ENCODE data around the gene NRXN3.
A peak's percentile ranks its signal among the peaks of the same experiment; 100 is the strongest.

Gene NRXN3

GRCh38 chr14:78902010-78902623 is 731.9 kb downstream of the NRXN3 start:
- Histone ChIP-seq H3K36me3 (ENCODE audit: insufficient read depth, low read length) (no peaks in the 10 kb centered on the region), H3K9me3 (replicated peaks; ENCODE audit: low read length) (no peaks in the 10 kb centered on the region), H3K9ac (ENCODE audit: low read depth, low read length) (no peak overlapping the region), H3K4me1 (ENCODE audit: control insufficient read depth, insufficient read depth, low read length) (no peaks in the 10 kb centered on the region), H3K4me3 (ENCODE audit: low read length) (no peak overlapping the region), H3K27me3 (ENCODE audit: control insufficient read depth, insufficient read depth, low read length) (peaks cover 20% of the 10 kb centered on the region), H3K4me2 (ENCODE audit: low read length) (no peak overlapping the region)

GRCh38 chr14:78904094-78904493 is 733.9 kb downstream of the NRXN3 start:
- Histone ChIP-seq H3K27me3 (ENCODE audit: control insufficient read depth, insufficient read depth, low read length) (peaks cover 16% of the 10 kb centered on the region), H3K4me2 (ENCODE audit: low read length) (no peak overlapping the region), H3K4me3 (ENCODE audit: low read length) (no peak overlapping the region), H3K4me1 (ENCODE audit: control insufficient read depth, insufficient read depth, low read length) (no peaks in the 10 kb centered on the region), H3K9me3 (replicated peaks; ENCODE audit: low read length) (no peaks in the 10 kb centered on the region), H3K9ac (ENCODE audit: low read depth, low read length) (no peak overlapping the region), H3K36me3 (ENCODE audit: insufficient read depth, low read length) (no peaks in the 10 kb centered on the region)

GRCh38 chr14:78917462-78917861 is 747.3 kb downstream of the NRXN3 start:
- peaks cover 4% of the 10 kb centered on the region for H3K27me3 ChIP-seq (ENCODE audit: control insufficient read depth, insufficient read depth, low read length)
- H3K4me3 ChIP-seq (ENCODE audit: low read length): no peak overlapping the region
- no peak overlapping the region for H3K4me2 ChIP-seq (ENCODE audit: low read length)
- H3K9ac ChIP-seq (ENCODE audit: low read depth, low read length): no peak overlapping the region
- H3K9me3 ChIP-seq (replicated peaks; ENCODE audit: low read length): no peaks in the 10 kb centered on the region
- H3K36me3 ChIP-seq (ENCODE audit: insufficient read depth, low read length): no peaks in the 10 kb centered on the region
- H3K4me1 ChIP-seq (ENCODE audit: control insufficient read depth, insufficient read depth, low read length): peaks cover 13% of the 10 kb centered on the region

- no peak overlapping the region for H3K9ac ChIP-seq (ENCODE audit: low read depth, low read length)
These were observed 751.7 kb downstream of the NRXN3 start for GRCh38 chr14:78921856-78922255.

GRCh38 chr14:78927261-78927660 is 757.1 kb downstream of the NRXN3 start:
- Histone ChIP-seq H3K36me3 (ENCODE audit: insufficient read depth, low read length) (no peaks in the 10 kb centered on the region), H3K9me3 (replicated peaks; ENCODE audit: low read length) (no peaks in the 10 kb centered on the region), H3K27me3 (ENCODE audit: control insufficient read depth, insufficient read depth, low read length) (peaks cover 3% of the 10 kb centered on the region), H3K9ac (ENCODE audit: low read depth, low read length) (no peak overlapping the region), H3K4me2 (ENCODE audit: low read length) (no peak overlapping the region), H3K4me1 (ENCODE audit: control insufficient read depth, insufficient read depth, low read length) (peaks cover 2% of the 10 kb centered on the region), H3K4me3 (ENCODE audit: low read length) (no peak overlapping the region)

More at GRCh38 chr14:78921856-78922255, 751.7 kb downstream of the NRXN3 start:
- no peaks in the 10 kb centered on the region for H3K27me3 ChIP-seq (ENCODE audit: control insufficient read depth, insufficient read depth, low read length)
- peaks cover 13% of the 10 kb centered on the region for H3K4me1 ChIP-seq (ENCODE audit: control insufficient read depth, insufficient read depth, low read length)
- H3K36me3 ChIP-seq (ENCODE audit: insufficient read depth, low read length): no peaks in the 10 kb centered on the region
- no peak overlapping the region for H3K4me2 ChIP-seq (ENCODE audit: low read length)
- H3K4me3 ChIP-seq (ENCODE audit: low read length): no peak overlapping the region
- H3K9me3 ChIP-seq (replicated peaks; ENCODE audit: low read length): no peaks in the 10 kb centered on the region

GRCh38 chr14:78933166-78933565 is 763.0 kb downstream of the NRXN3 start:
- Histone ChIP-seq H3K36me3 (ENCODE audit: insufficient read depth, low read length) (no peaks in the 10 kb centered on the region), H3K27me3 (ENCODE audit: control insufficient read depth, insufficient read depth, low read length) (peaks cover 3% of the 10 kb centered on the region), H3K4me3 (ENCODE audit: low read length) (no peak overlapping the region), H3K4me2 (ENCODE audit: low read length) (no peak overlapping the region), H3K4me1 (ENCODE audit: control insufficient read depth, insufficient read depth, low read length) (no peaks in the 10 kb centered on the region), H3K9me3 (replicated peaks; ENCODE audit: low read length) (no peaks in the 10 kb centered on the region), H3K9ac (ENCODE audit: low read depth, low read length) (no peak overlapping the region)

GRCh38 chr14:78933948-78934524 is 763.9 kb downstream of the NRXN3 start:
- Histone ChIP-seq H3K27me3 (ENCODE audit: control insufficient read depth, insufficient read depth, low read length) (peaks cover 3% of the 10 kb centered on the region), H3K4me2 (ENCODE audit: low read length) (no peak overlapping the region), H3K36me3 (ENCODE audit: insufficient read depth, low read length) (no peaks in the 10 kb centered on the region), H3K4me1 (ENCODE audit: control insufficient read depth, insufficient read depth, low read length) (no peaks in the 10 kb centered on the region), H3K9me3 (replicated peaks; ENCODE audit: low read length) (no peaks in the 10 kb centered on the region), H3K9ac (ENCODE audit: low read depth, low read length) (no peak overlapping the region), H3K4me3 (ENCODE audit: low read length) (no peak overlapping the region)

- peaks cover 2% of the 10 kb centered on the region for H3K4me1 ChIP-seq (ENCODE audit: control insufficient read depth, insufficient read depth, low read length)
- H3K36me3 ChIP-seq (ENCODE audit: insufficient read depth, low read length): no peaks in the 10 kb centered on the region
- no peak overlapping the region for H3K4me2 ChIP-seq (ENCODE audit: low read length)
- no peaks in the 10 kb centered on the region for H3K9me3 ChIP-seq (replicated peaks; ENCODE audit: low read length)
- no peak overlapping the region for H3K4me3 ChIP-seq (ENCODE audit: low read length)
- H3K9ac ChIP-seq (ENCODE audit: low read depth, low read length): no peak overlapping the region
- peaks cover 18% of the 10 kb centered on the region for H3K27me3 ChIP-seq (ENCODE audit: control insufficient read depth, insufficient read depth, low read length)
These were observed 776.8 kb downstream of the NRXN3 start for GRCh38 chr14:78946949-78947348.

GRCh38 chr14:78947681-78948080 is 777.5 kb downstream of the NRXN3 start:
- H3K9ac ChIP-seq (ENCODE audit: low read depth, low read length): no peak overlapping the region
- peaks cover 2% of the 10 kb centered on the region for H3K4me1 ChIP-seq (ENCODE audit: control insufficient read depth, insufficient read depth, low read length)
- peaks cover 15% of the 10 kb centered on the region for H3K27me3 ChIP-seq (ENCODE audit: control insufficient read depth, insufficient read depth, low read length)
- H3K9me3 ChIP-seq (replicated peaks; ENCODE audit: low read length): no peaks in the 10 kb centered on the region
- H3K36me3 ChIP-seq (ENCODE audit: insufficient read depth, low read length): no peaks in the 10 kb centered on the region
- H3K4me2 ChIP-seq (ENCODE audit: low read length): no peak overlapping the region
- no peak overlapping the region for H3K4me3 ChIP-seq (ENCODE audit: low read length)

- Histone ChIP-seq H3K36me3 (ENCODE audit: insufficient read depth, low read length) (no peaks in the 10 kb centered on the region), H3K4me2 (ENCODE audit: low read length) (no peak overlapping the region), H3K4me1 (ENCODE audit: control insufficient read depth, insufficient read depth, low read length) (peaks cover 2% of the 10 kb centered on the region), H3K4me3 (ENCODE audit: low read length) (no peak overlapping the region), H3K9ac (ENCODE audit: low read depth, low read length) (no peak overlapping the region), H3K27me3 (ENCODE audit: control insufficient read depth, insufficient read depth, low read length) (no peaks in the 10 kb centered on the region), H3K9me3 (replicated peaks; ENCODE audit: low read length) (no peaks in the 10 kb centered on the region)
These were observed 780.5 kb downstream of the NRXN3 start for GRCh38 chr14:78950649-78951048.

- H3K27me3 ChIP-seq (ENCODE audit: control insufficient read depth, insufficient read depth, low read length): no peaks in the 10 kb centered on the region
- H3K36me3 ChIP-seq (ENCODE audit: insufficient read depth, low read length): no peaks in the 10 kb centered on the region
- no peak overlapping the region for H3K9ac ChIP-seq (ENCODE audit: low read depth, low read length)
- no peak overlapping the region for H3K4me2 ChIP-seq (ENCODE audit: low read length)
- H3K4me1 ChIP-seq (ENCODE audit: control insufficient read depth, insufficient read depth, low read length): peaks cover 2% of the 10 kb centered on the region
- H3K4me3 ChIP-seq (ENCODE audit: low read length): no peak overlapping the region
- H3K9me3 ChIP-seq (replicated peaks; ENCODE audit: low read length): no peaks in the 10 kb centered on the region
These were observed 781.4 kb downstream of the NRXN3 start for GRCh38 chr14:78951602-78952001.

- H3K4me3 ChIP-seq (ENCODE audit: low read length): peak overlapping the region; percentile 64
- no peaks in the 10 kb centered on the region for H3K27me3 ChIP-seq (ENCODE audit: control insufficient read depth, insufficient read depth, low read length)
- peak overlapping the region; percentile 79 for H3K4me2 ChIP-seq (ENCODE audit: low read length)
- peak overlapping the region; percentile 75 for H3K9ac ChIP-seq (ENCODE audit: low read depth, low read length)
- H3K36me3 ChIP-seq (ENCODE audit: insufficient read depth, low read length): no peaks in the 10 kb centered on the region
- no peaks in the 10 kb centered on the region for H3K9me3 ChIP-seq (replicated peaks; ENCODE audit: low read length)
- H3K4me1 ChIP-seq (ENCODE audit: control insufficient read depth, insufficient read depth, low read length): no peaks in the 10 kb centered on the region
These were observed 789.6 kb downstream of the NRXN3 start for GRCh38 chr14:78959674-78960264.
